Skin epidermis (tissue), 12 donors: ENCODE data around the gene SAFB.

Source experiments
- H3K27ac ChIP-seq, 21 experiments: fragments of 200-600 bp; sonication (generic) in 11 of 21; one replicate each; pipeline ENCODE4 v1.5.0; 2020; ENCODE audit warnings: mild to moderate bottlenecking in 3 of 21, inconsistent platforms in 2 of 21, moderate library complexity in 2 of 21
- H3K4me3 ChIP-seq, 7 experiments: fragments of 200-600 bp; sonication (generic) in 2 of 7; one replicate each; pipeline ENCODE4 v1.5.0; 2020; ENCODE audit warnings: inconsistent platforms in 2 of 7, mild to moderate bottlenecking in 2 of 7, moderate library complexity in 1 of 7

SAFB gene

GRCh38 chr19:5706876-5707573 lies 84.1 kb downstream of the SAFB start:
- H3K4me3 ChIP-seq: no peak overlapping the region

GRCh38 chr19:5707576-5708575 lies 85.0 kb downstream of the SAFB start:
- Histone ChIP-seq H3K4me3 (no peak overlapping the region), H3K27ac (no peak overlapping the region)

More at GRCh38 chr19:5706876-5707573, 84.1 kb downstream of the SAFB start:
- no peak overlapping the region for H3K27ac ChIP-seq

GRCh38 chr19:5711025-5711424 lies 88.1 kb downstream of the SAFB start:
- no peak overlapping the region for H3K27ac ChIP-seq
- no peak overlapping the region for H3K4me3 ChIP-seq

- H3K27ac ChIP-seq: no peak overlapping the region
- no peak overlapping the region for H3K4me3 ChIP-seq
Measured at GRCh38 chr19:5711713-5712161, 88.9 kb downstream of the SAFB start.

GRCh38 chr19:5713228-5713627 lies 90.3 kb downstream of the SAFB start:
- Histone ChIP-seq H3K4me3 (no peak overlapping the region), H3K27ac (no peak overlapping the region)

- Histone ChIP-seq H3K27ac (no peak overlapping the region), H3K4me3 (no peak overlapping the region)
Measured at GRCh38 chr19:5714816-5715215, 91.9 kb downstream of the SAFB start.

GRCh38 chr19:5717215-5717935 lies 94.5 kb downstream of the SAFB start:
- no peak overlapping the region for H3K4me3 ChIP-seq

More at GRCh38 chr19:5717215-5717935, 94.5 kb downstream of the SAFB start:
- peak overlapping the region in 1 of 21 experiments; percentile 2 for H3K27ac ChIP-seq
